ENCODE measurements around the gene C5orf58. TPM values are rescaled to one million over a fixed set of nuclear protein-coding genes. Genes with fewer than 3 reads are reported as not detected.

The C5orf58 gene
- polyA plus RNA-seq, 1 donor from 2014 or later: not detected

GRCh38 chr5:170263906-170264305 lies 31.1 kb downstream of the C5orf58 start:
- H3K9me3 ChIP-seq (ENCODE audit: low read length): no peaks in the 10 kb centered on the region
- no peaks in the 10 kb centered on the region for H3F3A ChIP-seq (ENCODE audit: insufficient read depth, low read length, poor library complexity, severe bottlenecking)
- no peaks in the 10 kb centered on the region for H3K27me3 ChIP-seq (ENCODE audit: insufficient read depth, low read depth, low read length)
- TF ChIP-seq RAD21 (conservative IDR thresholded peaks at IDR 0.05): no peak
- TF ChIP-seq TAF1 (IDR thresholded peaks at IDR 0.05; ENCODE audit: low read depth): no peak
- no peak for TF ChIP-seq REST (IDR thresholded peaks at IDR 0.05; ENCODE audit: borderline replicate concordance)
- TF ChIP-seq MXI1 (conservative IDR thresholded peaks at IDR 0.05; ENCODE audit: poor library complexity, severe bottlenecking): no peak
- H3K79me2 ChIP-seq (replicated peaks; ENCODE audit: insufficient read depth, low read length): no peaks in the 10 kb centered on the region
- H3K9me2 ChIP-seq (ENCODE audit: insufficient read depth, low read length): no peaks in the 10 kb centered on the region
- no peak overlapping the region for H3K4me2 ChIP-seq (ENCODE audit: low read length)
- H3K36me3 ChIP-seq (ENCODE audit: insufficient read depth, low read length): no peaks in the 10 kb centered on the region
- H2AFZ ChIP-seq (ENCODE audit: low read depth, low read length): no peak overlapping the region
- H4K20me1 ChIP-seq (ENCODE audit: insufficient read depth): no peaks in the 10 kb centered on the region
- no peak overlapping the region for H3K27ac ChIP-seq (ENCODE audit: low read length)
- H3K9ac ChIP-seq (ENCODE audit: low read length): no peak overlapping the region
- H3K4me3 ChIP-seq (ENCODE audit: low read length): no peak overlapping the region

- Histone ChIP-seq H3K79me2 (replicated peaks; ENCODE audit: insufficient read depth, low read length) (no peaks in the 10 kb centered on the region), H3K9me3 (ENCODE audit: low read length) (no peaks in the 10 kb centered on the region), H3K27ac (ENCODE audit: low read length) (no peak overlapping the region)
Measured at GRCh38 chr5:170265522-170265921, 32.7 kb downstream of the C5orf58 start.

DNA sequence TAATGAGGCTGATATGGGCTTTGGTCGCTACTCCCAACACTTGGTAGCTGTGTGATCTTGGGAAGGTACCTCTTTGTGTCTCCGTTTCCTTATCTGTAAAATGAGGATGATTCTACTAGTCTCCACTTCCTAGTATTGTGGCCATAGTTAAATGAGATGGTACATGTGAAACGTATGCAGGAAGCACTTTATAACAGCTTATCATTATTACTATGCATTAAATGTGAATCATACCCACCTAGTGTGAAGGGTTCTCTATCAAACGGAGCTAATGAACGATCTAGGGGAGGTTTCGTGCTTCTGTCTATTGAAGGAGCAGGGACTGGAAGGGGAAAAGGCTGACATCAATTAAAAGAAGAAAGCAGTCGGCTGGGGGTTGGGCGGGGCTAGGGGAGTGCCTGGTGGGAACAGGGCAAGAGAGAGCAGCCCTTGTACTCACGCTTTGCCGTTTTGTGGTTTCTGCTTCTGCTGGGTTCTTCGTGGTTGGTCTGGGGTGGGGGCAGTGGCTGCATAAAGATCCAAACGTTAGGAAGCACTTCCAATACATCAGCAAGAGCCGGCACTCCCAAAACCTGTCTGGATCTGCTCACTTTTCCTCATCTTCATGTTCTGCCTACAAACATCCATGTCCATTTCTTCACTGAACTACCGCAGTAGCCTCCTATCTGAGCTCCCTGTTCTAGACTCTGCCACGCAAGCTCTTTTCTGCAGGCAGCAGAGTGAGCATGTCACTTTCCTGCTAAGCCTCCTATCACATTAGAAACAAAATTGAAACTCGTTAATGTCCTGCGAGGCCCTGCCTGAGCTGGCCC lies 34.0 kb downstream of the C5orf58 start:
- no peaks in the 10 kb centered on the region for H3K36me3 ChIP-seq (ENCODE audit: insufficient read depth, low read length)
- H3K9ac ChIP-seq (ENCODE audit: low read length): no peak overlapping the region
- no peaks in the 10 kb centered on the region for H3K9me2 ChIP-seq (ENCODE audit: insufficient read depth, low read length)
- H3K4me2 ChIP-seq (ENCODE audit: low read length): no peak overlapping the region
- H3K79me2 ChIP-seq (replicated peaks; ENCODE audit: insufficient read depth, low read length): no peaks in the 10 kb centered on the region
- no peaks in the 10 kb centered on the region for H3K9me3 ChIP-seq (ENCODE audit: low read length)
- no peak overlapping the region for H3K27ac ChIP-seq (ENCODE audit: low read length)
- TF ChIP-seq EZH2 (IDR thresholded peaks at IDR 0.05; ENCODE audit: borderline replicate concordance, insufficient read depth, low read length, poor library complexity, severe bottlenecking) (no peak), RAD21 (conservative IDR thresholded peaks at IDR 0.05) (no peak)
- no peaks in the 10 kb centered on the region for H3F3A ChIP-seq (ENCODE audit: insufficient read depth, low read length, poor library complexity, severe bottlenecking)
- H2AFZ ChIP-seq (ENCODE audit: low read depth, low read length): no peak overlapping the region
- H3K4me3 ChIP-seq (ENCODE audit: low read length): no peak overlapping the region
- no peaks in the 10 kb centered on the region for H3K27me3 ChIP-seq (ENCODE audit: insufficient read depth, low read depth, low read length)
- H4K20me1 ChIP-seq (ENCODE audit: insufficient read depth): no peaks in the 10 kb centered on the region

More at GRCh38 chr5:170265522-170265921, 32.7 kb downstream of the C5orf58 start:
- Histone ChIP-seq H3K36me3 (ENCODE audit: insufficient read depth, low read length) (no peaks in the 10 kb centered on the region), H3K9ac (ENCODE audit: low read length) (no peak overlapping the region), H3F3A (ENCODE audit: insufficient read depth, low read length, poor library complexity, severe bottlenecking) (no peaks in the 10 kb centered on the region), H4K20me1 (ENCODE audit: insufficient read depth) (no peaks in the 10 kb centered on the region), H3K4me3 (ENCODE audit: low read length) (peak overlapping the region; percentile 45), H3K4me2 (ENCODE audit: low read length) (peak overlapping the region; percentile 53), H2AFZ (ENCODE audit: low read depth, low read length) (no peak overlapping the region), H3K27me3 (ENCODE audit: insufficient read depth, low read depth, low read length) (no peaks in the 10 kb centered on the region), H3K9me2 (ENCODE audit: insufficient read depth, low read length) (no peaks in the 10 kb centered on the region)
- peak; percentile 32 for TF ChIP-seq POLR2AphosphoS5 (IDR thresholded peaks at IDR 0.05)
- TF ChIP-seq EZH2 (IDR thresholded peaks at IDR 0.05; ENCODE audit: borderline replicate concordance, insufficient read depth, low read length, poor library complexity, severe bottlenecking): no peak
- no peak for TF ChIP-seq SMC3 (conservative IDR thresholded peaks at IDR 0.05; ENCODE audit: poor library complexity)
